ENCODE measurements around the gene HPSE2.

HPSE2 gene

GRCh38 chr10:98450618-98451017 is 785.0 kb downstream of the HPSE2 start:
- no peak for DNase-seq

DNA sequence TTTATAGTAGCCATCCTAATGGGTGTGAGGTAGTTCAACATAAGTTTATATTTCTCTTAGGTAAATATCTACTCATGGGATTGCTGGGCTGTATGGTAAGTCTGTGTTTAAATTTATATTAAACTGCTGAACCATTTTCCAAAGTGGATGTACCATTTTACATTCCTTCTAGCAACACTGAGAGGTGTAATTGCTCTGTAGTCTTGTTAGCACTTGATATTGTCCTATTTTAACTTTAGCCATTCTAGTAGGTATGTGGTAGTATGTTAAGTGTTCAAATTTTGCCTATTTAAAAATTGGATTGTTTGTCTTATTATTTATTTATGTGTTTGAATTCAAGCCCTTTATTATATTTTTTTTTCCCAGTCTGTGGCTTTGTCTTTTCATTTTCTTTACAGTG is 786.4 kb downstream of the HPSE2 start:
- no peak for DNase-seq

DNA sequence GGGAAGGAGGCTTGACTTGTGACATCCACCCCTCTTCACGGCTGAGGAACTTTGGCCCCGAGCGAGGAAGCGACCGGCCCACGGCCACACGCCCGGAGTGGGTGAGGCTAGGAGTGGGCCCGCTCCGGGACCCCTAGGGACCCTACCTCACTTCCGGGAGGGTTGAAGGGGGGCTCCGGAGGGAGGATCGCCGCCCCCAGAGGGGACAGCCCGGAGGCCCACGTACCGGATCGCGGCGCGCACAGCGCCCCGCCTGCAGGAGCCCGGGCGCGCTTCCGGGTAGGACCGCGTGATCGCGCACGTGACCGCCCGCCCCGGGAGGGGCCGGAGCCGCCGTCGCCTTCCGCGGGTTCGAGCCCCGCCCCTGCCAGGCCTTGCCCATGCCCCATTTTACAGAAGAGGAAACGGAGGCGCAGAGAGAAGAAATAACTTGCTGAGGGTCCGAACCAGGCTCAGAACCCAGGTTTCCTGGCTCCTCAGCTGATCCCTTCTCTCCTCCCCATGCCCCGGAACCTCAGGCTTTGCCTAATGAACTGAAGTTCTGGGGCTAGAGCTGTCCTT is 788.9 kb downstream of the HPSE2 start, which contains the start of gene HPS1:
Gene HPS1 (minus strand): TSS at position 275 of the 561 bp plus-strand sequence. CDS start 3,695 bp downstream, outside the sequence.
- peak; percentile 81 for DNase-seq

DNA sequence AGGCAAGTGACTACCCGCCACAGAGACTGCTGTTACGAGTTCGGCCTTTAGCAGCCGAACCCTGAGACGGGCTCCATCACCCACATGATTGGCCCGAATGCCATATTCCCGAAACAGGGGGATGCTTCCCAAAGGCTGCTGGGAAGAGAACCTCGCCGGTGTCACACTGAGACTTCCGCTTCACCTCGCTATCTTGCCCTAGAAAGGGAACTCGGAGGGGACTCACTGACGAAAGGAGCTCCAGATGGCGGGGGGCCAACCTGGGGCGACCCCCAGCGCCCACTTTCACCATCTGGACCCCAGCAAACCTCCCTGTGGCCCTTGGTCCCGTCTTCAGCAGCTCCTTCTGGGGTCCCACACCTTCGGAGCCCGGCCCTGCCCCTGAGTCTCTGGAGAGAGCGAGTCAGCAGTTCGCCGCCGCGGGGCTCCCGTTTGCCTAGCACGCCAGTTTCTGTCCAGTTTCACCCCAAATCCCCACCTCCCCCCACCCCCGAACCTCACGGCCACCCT is 789.4 kb downstream of the HPSE2 start:
- DNase-seq = peak; percentile 28

- no peak for DNase-seq
These were observed 790.3 kb downstream of the HPSE2 start for GRCh38 chr10:98445200-98445812.

DNA sequence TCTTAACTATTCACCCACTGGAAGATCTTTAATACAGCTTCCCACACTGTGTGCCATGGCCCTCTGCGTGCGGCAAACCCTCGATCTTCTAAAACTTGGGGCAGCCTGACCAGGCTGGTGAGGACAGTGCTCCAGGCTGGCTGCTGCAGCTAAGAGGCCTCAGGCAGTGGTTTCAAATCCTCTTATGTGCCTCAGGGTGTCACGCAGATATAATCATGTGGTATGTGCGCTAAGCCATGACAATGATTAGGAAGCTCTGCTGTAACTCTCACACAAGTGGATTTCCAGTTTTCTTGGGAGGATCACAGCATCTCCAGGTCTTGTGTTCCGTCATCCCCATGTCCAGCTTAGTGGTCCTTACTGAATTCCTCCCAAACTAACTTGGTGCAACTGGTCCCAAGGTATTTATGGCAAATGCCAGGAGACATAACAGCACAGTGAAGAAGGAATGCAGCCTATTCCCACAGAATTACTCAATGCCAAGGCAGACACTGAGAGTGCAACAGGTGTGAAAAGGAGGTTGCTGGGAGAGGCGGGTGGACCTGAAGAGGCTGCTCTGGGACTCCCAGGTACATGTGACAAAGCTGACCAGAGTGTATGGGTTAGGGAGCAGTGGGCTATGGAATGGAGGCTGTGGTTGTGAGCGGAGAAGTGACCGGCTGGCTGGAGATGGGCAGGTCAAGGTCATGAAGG is 791.2 kb downstream of the HPSE2 start:
- DNase-seq = no peak

GRCh38 chr10:98438715-98439114 is 796.9 kb downstream of the HPSE2 start:
- DNase-seq = no peak

DNA sequence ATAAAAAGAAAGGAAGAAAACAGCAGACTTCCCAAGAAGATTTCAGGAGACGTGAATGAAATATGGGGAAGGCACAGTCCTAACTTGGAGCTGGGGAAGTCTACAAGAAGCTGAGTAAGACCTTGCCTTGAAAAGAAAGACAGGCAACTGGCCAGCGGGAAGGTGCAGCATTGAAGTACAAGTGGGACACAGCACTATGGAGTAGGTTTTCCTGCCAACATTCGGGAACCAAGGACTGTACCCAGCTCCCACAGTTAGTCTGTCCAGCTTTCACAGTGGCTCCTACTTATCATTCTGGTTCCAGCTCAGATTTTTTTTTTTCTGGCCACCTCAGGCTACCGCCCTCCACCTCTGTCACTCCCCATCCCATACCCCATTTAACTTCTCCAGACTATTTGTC is 798.9 kb downstream of the HPSE2 start:
- no peak for DNase-seq

GRCh38 chr10:98435178-98435577 is 800.5 kb downstream of the HPSE2 start:
- no peak for DNase-seq

- no peak for DNase-seq
These were observed 801.5 kb downstream of the HPSE2 start for GRCh38 chr10:98433881-98434732.

- no peak for DNase-seq
These were observed 802.3 kb downstream of the HPSE2 start for GRCh38 chr10:98433371-98433770.

- DNase-seq = no peak
These were observed 803.3 kb downstream of the HPSE2 start for GRCh38 chr10:98432330-98432729.

- DNase-seq = no peak
These were observed 804.6 kb downstream of the HPSE2 start for GRCh38 chr10:98431016-98431415.

GRCh38 chr10:98430427-98430826 is 805.2 kb downstream of the HPSE2 start:
- DNase-seq = no peak

DNA sequence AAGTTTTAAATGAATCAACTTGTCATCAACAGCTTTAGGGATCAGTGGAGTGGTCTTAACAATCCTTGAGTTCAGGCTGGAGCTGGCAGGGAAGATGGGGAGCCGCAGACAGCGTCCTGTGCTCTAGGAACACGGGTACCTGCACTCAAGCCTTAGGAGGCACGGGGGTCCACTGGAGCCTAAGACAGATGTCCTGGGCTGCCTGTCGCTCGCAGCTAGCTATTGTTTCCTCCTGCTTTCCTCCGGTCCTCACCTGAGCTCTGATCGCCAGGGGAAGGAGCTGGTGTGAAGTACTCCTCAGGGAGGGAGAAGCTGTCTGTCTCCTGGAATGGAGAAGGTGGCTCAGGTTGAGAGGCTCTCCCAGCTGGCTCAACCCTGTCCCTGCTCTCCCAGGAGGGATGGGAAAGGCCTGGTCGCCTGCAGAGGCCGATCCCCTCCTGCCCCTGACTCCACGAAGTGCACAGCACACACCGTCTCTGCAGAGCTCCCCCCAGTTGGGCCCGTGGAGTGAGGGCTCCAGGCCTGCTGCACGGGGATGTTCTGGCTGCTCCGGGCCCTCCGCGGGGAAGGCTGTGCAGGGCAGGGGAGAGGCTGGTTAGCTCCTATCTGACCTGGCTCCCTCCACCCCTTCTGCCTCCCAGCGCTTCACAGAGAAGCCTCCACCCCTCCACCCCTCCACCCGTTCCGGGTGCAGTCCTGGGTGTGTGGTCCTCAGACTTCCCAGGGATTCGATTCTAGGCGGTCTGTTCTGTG is 806.2 kb downstream of the HPSE2 start:
- no peak for DNase-seq

DNA sequence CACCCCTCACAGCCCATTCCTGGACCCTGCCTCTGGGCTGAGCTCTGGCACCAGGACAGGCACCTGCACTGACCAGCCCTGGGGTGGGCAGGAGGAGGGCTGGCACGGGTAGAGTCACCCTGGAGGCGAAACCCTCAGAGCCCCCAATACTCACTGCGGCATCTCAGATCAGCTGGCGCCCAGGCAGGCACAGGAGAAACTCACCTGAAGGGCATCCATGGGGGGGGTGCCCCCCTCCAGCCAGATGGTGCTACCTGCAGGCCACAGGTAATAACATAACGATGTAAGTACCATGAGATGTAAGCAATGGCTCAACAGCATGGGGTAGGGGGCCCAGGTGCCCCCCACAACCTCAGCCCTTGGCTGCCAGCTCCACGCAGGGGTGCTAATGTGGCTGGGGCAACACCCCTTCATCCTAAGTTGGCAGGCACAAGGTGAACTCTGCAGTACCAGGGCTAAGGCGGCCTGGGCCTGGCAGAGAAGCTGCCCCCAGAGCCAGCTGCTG is 808.6 kb downstream of the HPSE2 start:
- no peak for DNase-seq

- DNase-seq = peak; percentile 41
These were observed 809.9 kb downstream of the HPSE2 start for GRCh38 chr10:98425511-98426352.

- no peak for DNase-seq
These were observed 811.1 kb downstream of the HPSE2 start for GRCh38 chr10:98424295-98425254.

DNA sequence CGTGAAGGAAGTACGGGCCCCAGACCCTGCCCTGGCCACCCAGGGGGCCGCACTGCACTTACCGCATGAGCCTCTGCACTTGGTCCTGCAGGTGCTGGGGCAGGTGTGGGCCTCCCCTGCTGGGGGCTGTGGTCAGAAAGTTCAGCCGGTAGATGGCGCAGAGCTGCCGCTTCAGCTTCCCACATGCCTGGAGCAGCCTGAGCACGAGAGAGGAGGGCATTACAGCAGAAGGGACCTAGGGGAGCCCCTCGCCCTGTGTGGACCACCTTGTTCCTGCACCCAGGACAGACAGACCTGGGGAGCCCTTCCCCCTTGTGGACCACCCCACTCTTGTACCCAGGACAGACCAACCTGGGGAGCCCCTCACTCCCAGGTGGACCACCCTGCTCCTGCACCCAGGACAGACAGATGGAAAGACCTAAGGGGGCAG is 811.9 kb downstream of the HPSE2 start:
- peak; percentile 48 for DNase-seq

DNA sequence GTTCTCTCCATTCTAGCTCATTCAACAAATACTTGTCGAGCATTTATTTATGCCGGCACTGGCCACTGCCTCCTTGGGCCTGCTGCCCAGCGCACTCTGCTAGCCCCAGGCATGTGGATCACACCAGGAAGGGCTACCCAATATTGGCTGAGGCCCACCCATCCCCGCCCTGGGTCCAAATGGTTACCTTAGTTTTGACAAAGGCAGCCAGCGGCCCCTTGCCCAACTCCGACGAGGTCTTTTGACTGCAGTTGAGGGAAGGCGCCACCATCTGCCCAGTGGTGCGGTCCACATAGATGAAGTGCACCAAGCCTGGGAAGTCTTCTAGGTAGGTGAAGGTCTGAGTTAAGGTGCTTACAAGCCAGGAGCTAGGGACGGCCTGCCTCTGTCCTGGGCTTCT is 813.5 kb downstream of the HPSE2 start:
- DNase-seq = no peak

All from NCI-H69 (cell line).